Measurements from ENCODE around the gene PGM2.

Gene PGM2

DNA sequence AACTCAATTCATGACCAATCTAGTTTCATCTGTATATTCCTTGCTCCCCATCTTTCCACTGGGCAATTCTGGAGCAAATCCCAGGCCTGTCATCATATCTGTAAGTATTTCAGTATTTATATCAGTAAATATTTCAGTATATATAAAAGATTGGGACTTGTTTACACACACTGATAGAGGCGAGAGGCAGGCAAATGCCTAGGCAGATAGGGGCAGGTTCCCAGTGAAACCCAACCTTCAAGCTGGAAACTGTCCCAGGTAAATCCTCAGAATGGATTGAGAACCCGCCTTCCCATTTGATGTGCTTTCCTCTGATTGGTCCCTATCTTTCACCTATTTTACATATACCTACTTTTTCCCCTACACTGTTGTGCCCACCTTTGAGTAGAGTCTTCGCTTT, 40.6 kb downstream of the PGM2 start:
- FAIRE-seq: no peak

DNA sequence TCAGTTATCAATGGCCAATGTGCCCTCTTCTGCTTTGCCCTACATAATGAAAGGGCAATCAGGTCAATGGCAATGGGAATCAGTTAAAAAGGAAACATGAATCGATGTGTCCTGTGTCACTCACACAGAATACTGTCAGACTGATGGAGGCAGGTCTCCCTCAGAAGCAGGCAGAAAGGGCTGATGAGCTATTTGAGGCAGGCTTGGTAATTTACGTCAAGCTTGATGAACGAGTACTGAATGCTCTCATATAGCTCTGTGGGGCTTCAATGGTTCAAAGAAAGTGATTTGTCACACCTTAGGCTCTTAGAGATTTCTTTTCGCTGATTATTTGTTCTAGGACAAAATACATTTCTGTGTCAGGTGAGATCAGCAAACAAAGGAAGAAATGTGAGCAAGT, 41.8 kb downstream of the PGM2 start:
- FAIRE-seq: no peak

DNA sequence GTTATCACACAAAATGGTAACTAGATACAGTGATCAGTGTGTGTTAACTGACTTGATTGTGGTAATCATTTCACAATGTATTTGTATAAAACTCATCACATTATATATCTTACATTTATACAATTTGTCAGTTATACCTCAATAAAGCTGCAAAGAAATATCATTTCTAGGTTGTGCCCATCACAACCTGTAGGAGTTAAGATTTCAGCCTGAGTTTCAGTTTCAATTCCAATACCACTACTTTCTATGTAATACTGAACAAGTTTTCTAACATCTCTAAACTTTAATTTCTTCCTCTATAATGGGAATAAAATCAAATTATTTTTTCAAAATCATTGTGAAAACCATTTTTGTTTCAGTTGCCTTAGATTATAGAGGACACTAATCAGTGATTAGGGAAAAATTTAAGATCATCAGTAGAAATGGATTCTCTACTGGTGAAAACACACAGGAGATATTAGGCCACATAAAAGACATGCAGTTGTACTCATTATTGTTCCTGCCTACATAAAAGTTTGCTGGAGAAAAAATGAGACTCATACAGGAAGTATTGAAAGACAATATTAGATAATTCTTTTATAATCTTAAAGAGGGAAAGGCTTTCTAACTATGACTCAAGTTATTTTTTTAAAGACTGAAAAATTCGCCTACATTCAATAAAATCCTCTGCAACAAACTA, 46.0 kb downstream of the PGM2 start:
- FAIRE-seq: no peak

- FAIRE-seq: peak; percentile 99
Observed at GRCh38 chr4:37873386-37873785, 46.9 kb downstream of the PGM2 start.

DNA sequence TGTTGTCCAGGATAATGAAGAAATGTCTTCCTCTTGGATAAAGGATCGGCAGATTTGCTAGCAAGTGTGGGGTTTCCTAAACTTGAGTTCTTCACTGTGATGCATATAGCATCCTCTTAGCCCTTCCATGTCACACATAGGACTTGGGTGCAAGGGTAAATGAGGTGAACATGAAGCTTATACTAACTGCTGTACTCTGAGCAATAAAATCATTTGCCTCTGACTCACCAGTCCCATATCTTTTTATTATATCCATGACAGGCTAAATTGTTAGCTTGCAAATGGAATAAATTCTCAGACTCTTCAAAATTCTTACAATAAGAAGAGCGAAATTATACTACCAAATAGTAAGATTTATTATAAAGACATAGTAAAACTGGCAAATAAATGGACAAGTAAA, 49.7 kb downstream of the PGM2 start:
- no peak for FAIRE-seq

GRCh38 chr4:37879365-37879764, 52.9 kb downstream of the PGM2 start:
- no peak for FAIRE-seq

GRCh38 chr4:37881811-37882210, 55.3 kb downstream of the PGM2 start:
- no peak for FAIRE-seq

GRCh38 chr4:37882665-37883296, 56.3 kb downstream of the PGM2 start:
- no peak for FAIRE-seq

- no peak for FAIRE-seq
Observed at GRCh38 chr4:37884855-37885487, 58.5 kb downstream of the PGM2 start.

GRCh38 chr4:37885496-37885895, 59.0 kb downstream of the PGM2 start:
- FAIRE-seq: no peak

DNA sequence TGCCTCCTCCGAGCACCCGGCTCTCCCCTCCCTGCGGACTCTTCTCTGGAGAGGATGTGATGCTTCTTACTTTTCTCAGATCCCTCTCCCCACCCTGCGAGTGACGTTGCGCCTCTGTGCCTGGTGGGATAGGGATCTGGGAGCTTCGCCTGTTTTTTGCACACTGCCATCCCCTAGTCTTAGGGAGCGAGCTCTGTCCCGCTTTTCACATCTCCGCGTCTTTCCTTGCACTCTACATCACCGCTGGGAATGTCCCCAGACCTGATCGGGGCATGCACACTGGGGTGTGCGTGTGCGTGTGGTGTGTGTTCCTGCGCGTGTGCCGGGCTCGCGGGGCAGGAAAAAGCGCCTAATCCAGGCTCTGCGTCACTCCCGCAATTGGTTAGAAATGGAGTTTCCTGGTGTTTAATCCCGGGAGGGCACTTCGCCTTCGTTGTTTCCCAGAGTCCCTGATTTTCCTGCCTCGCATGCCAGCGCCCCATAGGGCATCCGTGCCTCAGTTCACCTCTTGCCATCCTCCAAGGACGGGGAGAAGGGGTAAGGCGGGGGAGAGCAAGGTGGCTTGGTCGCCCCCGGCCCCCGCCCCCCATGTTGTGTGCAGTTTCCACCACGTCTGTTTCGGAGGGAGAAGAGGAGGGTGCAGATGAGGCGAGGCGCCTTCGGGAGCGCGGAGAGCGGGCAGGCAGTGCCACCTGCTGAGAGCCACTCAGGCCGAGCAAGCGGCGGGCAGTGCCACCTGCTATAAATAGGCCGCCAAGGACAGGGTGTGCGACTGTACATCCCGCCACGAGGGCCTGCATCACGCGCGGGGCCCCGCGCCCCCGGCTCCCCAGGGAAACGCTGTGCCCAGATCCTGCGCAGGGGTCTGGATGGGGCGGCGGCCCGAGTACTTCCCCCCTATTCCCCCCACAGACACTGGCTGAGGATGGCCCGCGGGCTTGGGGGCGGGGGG, 63.6 kb downstream of the PGM2 start:
- FAIRE-seq: no peak

DNA sequence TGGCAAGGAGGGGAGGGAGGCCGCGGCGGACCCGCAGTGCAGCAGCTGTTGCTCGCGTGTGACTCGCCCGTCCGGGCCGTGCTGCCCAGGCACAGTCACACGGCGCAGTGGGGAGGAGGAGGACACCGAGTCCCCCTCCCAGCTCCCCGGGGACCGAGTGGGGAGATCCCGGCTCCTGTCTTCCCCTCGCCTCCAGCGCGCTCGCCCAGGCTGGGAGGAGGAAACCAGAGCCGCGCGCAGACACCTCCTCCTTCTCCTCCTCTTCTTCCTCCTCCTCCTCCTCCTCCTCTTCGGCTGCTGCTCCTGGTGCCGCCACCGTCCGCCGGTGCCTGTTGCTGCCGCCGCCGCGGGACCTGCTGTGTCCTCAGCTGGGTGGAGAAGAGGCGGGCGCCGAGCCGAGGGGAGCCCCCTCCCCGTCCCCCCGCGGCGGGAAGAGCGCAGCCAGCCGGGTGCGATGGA, 64.3 kb downstream of the PGM2 start, which contains the start of gene TBC1D1:
TBC1D1 (plus strand) TSS at position 284 of the 459 bp plus-strand sequence. CDS start 11,012 bp downstream, outside the sequence.
- FAIRE-seq: no peak

GRCh38 chr4:37891260-37892159, 65.0 kb downstream of the PGM2 start:
- FAIRE-seq: no peak

DNA sequence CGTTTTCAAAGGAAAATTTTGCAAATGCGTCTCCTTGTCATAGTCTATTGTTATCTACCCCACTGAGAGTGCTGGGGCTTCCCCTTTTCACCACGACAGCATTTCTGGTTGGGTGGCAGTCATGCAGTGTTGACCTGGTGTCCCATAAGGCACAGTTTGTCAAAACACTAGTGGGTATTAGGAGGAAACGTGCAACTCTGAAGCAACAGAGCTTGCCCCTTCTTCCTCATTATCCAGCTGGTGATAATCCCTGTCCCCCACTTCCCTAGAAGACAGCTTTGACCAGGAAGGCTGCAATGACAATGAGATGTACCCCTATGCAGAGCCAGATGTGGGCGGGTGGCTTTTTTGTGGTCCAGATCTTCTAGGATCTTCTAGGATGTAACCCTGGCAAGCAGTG, 66.2 kb downstream of the PGM2 start:
- no peak for FAIRE-seq

DNA sequence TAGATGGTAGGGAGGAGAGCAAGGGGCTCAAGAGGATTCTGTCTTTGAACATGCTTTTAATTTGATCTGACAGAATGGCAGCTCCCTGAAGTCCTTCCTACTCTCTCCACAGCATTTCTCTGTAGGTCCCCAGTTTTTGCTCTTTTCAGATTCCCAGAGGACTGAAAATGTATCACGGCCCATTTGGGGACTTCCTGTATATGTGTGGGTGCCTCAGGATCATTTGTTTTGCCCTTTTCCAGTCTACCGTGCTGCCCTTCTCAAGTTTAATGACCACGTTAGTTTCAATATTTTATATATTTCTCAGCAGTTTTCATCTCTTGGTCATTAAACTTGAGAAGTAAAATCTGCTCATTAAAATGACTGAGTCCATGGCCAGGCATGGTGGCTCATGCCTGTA, 66.7 kb downstream of the PGM2 start:
- no peak for FAIRE-seq

- no peak for FAIRE-seq
Observed at GRCh38 chr4:37895271-37895670, 68.8 kb downstream of the PGM2 start.

- no peak for FAIRE-seq
Observed at GRCh38 chr4:37896206-37896860, 69.8 kb downstream of the PGM2 start.

GRCh38 chr4:37902212-37902611, 75.7 kb downstream of the PGM2 start:
- no peak for FAIRE-seq

DNA sequence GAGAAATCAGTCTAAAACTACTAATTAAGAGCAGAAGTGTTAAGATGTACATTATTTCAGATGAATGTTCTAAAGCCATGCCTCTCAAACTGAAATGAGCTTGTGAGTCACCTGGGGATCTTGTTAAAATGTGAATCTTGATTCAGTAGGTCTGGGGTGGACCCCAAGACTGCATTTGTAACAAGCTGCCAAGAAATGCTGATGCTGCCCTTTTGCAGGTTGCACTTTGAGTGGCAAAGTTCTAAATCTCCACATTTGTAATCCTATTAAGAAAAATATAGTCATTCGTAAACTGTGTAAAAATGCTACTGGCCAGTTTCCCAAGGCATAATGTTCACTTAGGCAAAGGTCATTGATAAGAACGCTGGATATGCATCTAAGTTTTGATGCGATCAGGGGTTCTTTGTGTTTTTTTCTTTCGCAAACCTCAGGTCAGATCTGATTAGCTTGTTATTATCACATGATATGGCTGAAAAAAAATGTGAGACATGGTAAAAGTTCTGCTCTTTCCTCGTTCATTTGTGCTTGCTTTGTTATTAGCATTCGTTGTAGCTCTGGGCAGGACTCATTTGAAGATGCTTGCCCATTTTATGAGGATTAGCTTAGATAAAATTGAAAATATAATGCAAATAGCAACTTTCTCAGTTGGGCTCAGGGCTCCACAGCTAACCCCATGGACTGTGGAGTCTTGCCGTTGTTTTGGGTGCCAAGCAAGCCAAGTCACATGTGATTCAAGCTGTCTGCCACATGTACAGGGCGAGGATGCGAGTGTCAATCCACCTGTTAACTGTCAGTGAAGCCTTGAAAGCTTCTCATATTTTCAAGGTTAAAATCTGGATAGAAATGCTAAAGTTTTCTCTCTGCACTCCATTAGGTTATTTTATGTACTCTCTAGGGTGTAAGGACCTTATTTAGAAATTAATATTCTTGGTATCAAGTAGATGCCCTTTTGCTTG, 76.5 kb downstream of the PGM2 start:
- FAIRE-seq: no peak

DNA sequence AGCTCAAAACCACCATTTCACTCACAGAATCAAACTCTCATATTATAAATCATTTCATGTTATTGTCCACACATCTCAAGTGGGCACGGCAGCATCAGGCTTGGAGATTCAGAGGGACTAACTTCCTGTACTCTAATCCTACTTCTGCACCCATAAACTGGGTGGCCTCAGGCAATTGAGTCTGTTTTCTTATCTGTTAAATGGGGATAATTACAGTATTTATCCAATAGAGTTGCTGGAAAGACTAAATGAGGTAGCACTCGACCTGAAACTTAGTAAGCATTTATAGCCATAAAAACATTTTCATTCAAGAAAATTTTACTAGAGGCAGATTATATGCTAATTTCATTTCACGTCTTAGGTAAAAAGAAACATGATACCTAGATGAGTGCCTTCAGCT, 77.4 kb downstream of the PGM2 start:
- no peak for FAIRE-seq

Data from islet of Langerhans (tissue), 1 donor.